Measurements from ENCODE around the gene ANKRD1. TPM values are rescaled to one million over a fixed set of nuclear protein-coding genes. Genes with fewer than 3 reads are reported as not detected.

ANKRD1 gene
- total RNA-seq, 1 experiment from 2014 or later: 0.11 TPM

DNA sequence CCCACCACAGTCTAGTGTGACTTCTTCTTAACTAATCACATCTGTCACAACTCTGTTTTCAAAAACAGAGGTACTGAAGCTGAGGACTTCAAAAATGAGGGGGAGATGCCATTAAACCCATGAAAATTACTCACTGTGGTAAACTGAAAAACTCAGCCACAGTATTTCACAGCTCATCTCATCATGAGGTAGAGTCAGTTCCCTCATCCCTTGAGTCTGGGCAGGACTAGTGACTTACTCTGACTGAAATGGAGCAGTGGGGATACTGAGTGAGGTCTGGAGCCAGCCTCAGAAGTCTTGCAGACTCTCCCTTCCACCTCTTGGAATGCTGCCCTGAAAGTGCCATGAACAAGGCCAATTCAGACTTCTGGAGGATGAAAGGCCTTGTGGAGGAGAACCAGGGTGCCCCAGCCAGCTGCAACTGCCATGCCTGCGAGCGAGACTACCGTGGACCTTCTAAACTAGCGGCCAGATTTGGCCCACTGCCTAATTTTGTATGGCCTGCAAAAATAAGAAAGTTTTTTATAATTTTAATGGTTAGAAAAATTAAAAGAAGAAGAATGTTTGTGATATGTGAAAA is 24.7 kb upstream of the ANKRD1 start:
- Histone ChIP-seq H2AFZ (ENCODE audit: low read length) (no peak overlapping the region), H3K4me1 (ENCODE audit: insufficient read depth, low read length) (no peaks in the 10 kb centered on the region), H2BK120ac (ENCODE audit: low read depth, low read length, poor library complexity, severe bottlenecking) (no peak overlapping the region), H2BK15ac (ENCODE audit: low read depth, low read length) (no peak overlapping the region), H3K79me1 (ENCODE audit: insufficient read depth, low read depth, low read length, poor library complexity, severe bottlenecking) (no peaks in the 10 kb centered on the region), H3K18ac (ENCODE audit: insufficient read length, low read depth, low read length) (no peak overlapping the region), H3T11ph (ENCODE audit: low read length) (no peak overlapping the region), H4K91ac (ENCODE audit: insufficient read length, low read depth, low read length) (no peak overlapping the region), H2AK5ac (ENCODE audit: insufficient read length, low read length) (no peak overlapping the region), H4K5ac (ENCODE audit: insufficient read length, low read depth, low read length) (no peak overlapping the region), H3K9ac (ENCODE audit: extremely low read depth, insufficient read length, low read length) (no peak overlapping the region), H2BK20ac (ENCODE audit: low read depth, low read length, poor library complexity, severe bottlenecking) (no peak overlapping the region), H2BK12ac (ENCODE audit: insufficient read length, low read depth, low read length) (no peak overlapping the region), H3K56ac (ENCODE audit: insufficient read length, low read depth, low read length) (no peak overlapping the region), H3K23ac (ENCODE audit: insufficient read length, low read depth, low read length) (no peak overlapping the region), H3K27me3 (ENCODE audit: insufficient read depth, low read length) (no peaks in the 10 kb centered on the region; the same call in 1 of the 2 replicates), H3K14ac (ENCODE audit: insufficient read depth, low read length) (no peak overlapping the region), H4K20me1 (ENCODE audit: control insufficient read depth, insufficient read depth, insufficient read length) (no peaks in the 10 kb centered on the region), H3K27ac (ENCODE audit: insufficient read length, low read depth, low read length) (no peak overlapping the region), H2BK5ac (ENCODE audit: insufficient read length, low read length) (no peak overlapping the region), H3K4ac (ENCODE audit: low read depth, low read length) (no peak overlapping the region), H4K8ac (replicated peaks; ENCODE audit: insufficient read length, low read depth, low read length) (no peak overlapping the region), H3K79me2 (ENCODE audit: insufficient read depth, low read length) (no peaks in the 10 kb centered on the region), H3K9me3 (ENCODE audit: control insufficient read depth, low read depth, low read length) (no peaks in the 10 kb centered on the region), H3K23me2 (ENCODE audit: insufficient read length, low read depth, low read length, poor library complexity, severe bottlenecking) (no peaks in the 10 kb centered on the region), H3K4me2 (ENCODE audit: insufficient read depth, insufficient read length, low read length) (no peak overlapping the region)
- Mint-ChIP-seq H3K4me1 (no peaks in the 10 kb centered on the region), H3K27ac (no peak overlapping the region), H3K36me3 (ENCODE audit: insufficient read depth in 1 of 3, low read depth in 3 of 3) (no peaks in the 10 kb centered on the region), H3K9me3 (peaks cover 4% of the 10 kb centered on the region in 2 experiments; a peak in 2 of 5 replicates), H3K27me3 (ENCODE audit: low read depth) (peaks cover 85% of the 10 kb centered on the region), H3K4me3 (no peak overlapping the region)
- no peak for TF ChIP-seq CTCF (conservative IDR thresholded peaks at IDR 0.05)
- no CpG with 5 or more reads among the region's 4 CpGs for WGBS (ENCODE audit: extremely low coverage, insufficient read length, low lambda C conversion rate)
- DNase-seq: no peak
